ENCODE results near the gene MRPS2. TPM values are rescaled to one million over a fixed set of nuclear protein-coding genes. Genes with fewer than 3 reads are reported as not detected.

Gene MRPS2
- total and polyA plus RNA-seq, 2 of the 4 experiments (the other 2 are of a cell fraction) = 53.1 to 104 TPM

- no peaks in the 10 kb centered on the region for H3K9me1 ChIP-seq (ENCODE audit: insufficient read depth, low read length)
- H2BK5ac ChIP-seq (ENCODE audit: low read depth, low read length, poor library complexity, severe bottlenecking) = no peak overlapping the region
- H3K9ac ChIP-seq (ENCODE audit: low read depth, low read length) = no peak overlapping the region
- no peak overlapping the region for H2BK120ac ChIP-seq (ENCODE audit: low read depth, low read length)
- CTCF ChIA-PET = no interaction called here
- H3K9me3 ChIP-seq (ENCODE audit: control insufficient read depth, insufficient read depth, low read length) = no peaks in the 10 kb centered on the region
- no peak overlapping the region for H3K23ac ChIP-seq (ENCODE audit: low read depth, low read length)
- no peak overlapping the region for H3K4me3 ChIP-seq (ENCODE audit: insufficient read depth, low read depth, low read length)
- no peak for TF ChIP-seq RCOR1 (IDR thresholded peaks at IDR 0.05; ENCODE audit: insufficient replicate concordance, low read length)
- TF ChIP-seq CHD1 (IDR thresholded peaks at IDR 0.05; ENCODE audit: low read depth, low read length) = no peak
- no peak for TF ChIP-seq MAZ (IDR thresholded peaks at IDR 0.05; ENCODE audit: borderline replicate concordance, low read depth, low read length)
- no peak for TF ChIP-seq CEBPB (IDR thresholded peaks at IDR 0.05; ENCODE audit: low read depth, low read length)
- no peak for TF ChIP-seq MXI1 (IDR thresholded peaks at IDR 0.05; ENCODE audit: borderline replicate concordance, low read depth, low read length)
- TF ChIP-seq, protein P1, sequence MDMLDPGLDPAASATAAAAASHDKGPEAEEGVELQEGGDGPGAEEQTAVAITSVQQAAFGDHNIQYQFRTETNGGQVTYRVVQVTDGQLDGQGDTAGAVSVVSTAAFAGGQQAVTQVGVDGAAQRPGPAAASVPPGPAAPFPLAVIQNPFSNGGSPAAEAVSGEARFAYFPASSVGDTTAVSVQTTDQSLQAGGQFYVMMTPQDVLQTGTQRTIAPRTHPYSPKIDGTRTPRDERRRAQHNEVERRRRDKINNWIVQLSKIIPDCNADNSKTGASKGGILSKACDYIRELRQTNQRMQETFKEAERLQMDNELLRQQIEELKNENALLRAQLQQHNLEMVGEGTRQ (IDR thresholded peaks at IDR 0.05; ENCODE audit: low read depth, low read length) = no peak
- TF ChIP-seq ELK1 (IDR thresholded peaks at IDR 0.05; ENCODE audit: borderline replicate concordance, low read depth, low read length) = no peak
- H3K79me1 ChIP-seq (ENCODE audit: low read depth in 1 of 2, low read length in 2 of 2) = no peaks in the 10 kb centered on the region
- H4K91ac ChIP-seq (ENCODE audit: insufficient read depth, low read depth, low read length) = no peak overlapping the region
- no peak overlapping the region for H3K56ac ChIP-seq (ENCODE audit: extremely low read depth, insufficient read depth, low read length)
- H2AK9ac ChIP-seq (replicated peaks; ENCODE audit: low read depth, low read length, poor library complexity) = no peak overlapping the region
- no peak overlapping the region for H4K8ac ChIP-seq (ENCODE audit: low read depth in 2 of 2, low read length in 2 of 2)
- peaks cover 3% of the 10 kb centered on the region; the same call in 1 of the 2 replicates for H3K27me3 ChIP-seq (ENCODE audit: control insufficient read depth, insufficient read depth, low read length)
- POLR2A ChIA-PET (ENCODE audit: unreplicated experiment) = no interaction called here
- H2AFZ ChIP-seq (replicated peaks; ENCODE audit: low read length, poor library complexity) = no peak overlapping the region
- no peaks in the 10 kb centered on the region for H3K36me3 ChIP-seq (ENCODE audit: control insufficient read depth, insufficient read depth, low read length)
- H3K14ac ChIP-seq (replicated peaks; ENCODE audit: low read depth, low read length) = no peak overlapping the region
- no peak overlapping the region for H3K4me2 ChIP-seq (ENCODE audit: low read depth, low read length)
- ATAC-seq (ENCODE audit: low read depth) (no peak), DNase-seq (no peak)
- H3K4ac ChIP-seq (ENCODE audit: low read depth, low read length) = no peak overlapping the region
- no peak overlapping the region for H4K5ac ChIP-seq (ENCODE audit: low read depth, low read length)
- in situ Hi-C loops (cut with MboI; ENCODE audit: low sequenced_read_pairs) (no loop called here), dilution Hi-C loops (cut with HindIII; ENCODE audit: low sequenced_read_pairs, unreplicated experiment) (no loop called here), intact Hi-C loops (cut with micrococcal nuclease) (no loop called here)
- no peak overlapping the region for H2BK15ac ChIP-seq (ENCODE audit: low read depth, low read length)
- BruUV-seq (replicated peaks) = no TSS peak
- no peaks in the 10 kb centered on the region for H4K20me1 ChIP-seq (ENCODE audit: insufficient read depth, low read length)
- WGBS, 2 experiments (ENCODE audit: extremely low coverage in 2 of 2, insufficient read length in 1 of 2) = 89% methylated on average over 21 of the region's 24 CpGs; no CpG with 5 or more reads in 1 of the 2 experiments
- H3K18ac ChIP-seq (ENCODE audit: low read depth, low read length) = no peak overlapping the region
- no peak overlapping the region for H3K27ac ChIP-seq (ENCODE audit: insufficient read depth, low read length)
- H2BK20ac ChIP-seq (ENCODE audit: low read depth, low read length) = no peak overlapping the region
- no peak overlapping the region for H2AK5ac ChIP-seq (ENCODE audit: low read depth, low read length)
- H3K4me1 ChIP-seq (ENCODE audit: control insufficient read depth, insufficient read depth, low read length) = no peaks in the 10 kb centered on the region
Observed at GRCh38 chr9:135517407-135517822, 16.9 kb downstream of the MRPS2 start.
